H1 (cell line): ENCODE data around the gene LCN6.

ENCODE experiments used
- BRCA1 ChIP-seq: IDR thresholded peaks from 2 replicates; pipeline ENCODE4 v1.6.1; 2012; ENCODE audit warnings: low read depth, low read length, improper control_type of control experiment
- CTCF ChIP-seq, 3 experiments: IDR thresholded peaks; 1 replicate in 2 of 3; 2 replicates in 1 of 3; pipeline versions ENCODE4 v1.5.1 to v1.6.1; 2011; ENCODE audit warnings: low read length in 3 of 3, mild to moderate bottlenecking in 3 of 3, inconsistent platforms in 2 of 3, low read depth in 1 of 3, moderate library complexity in 1 of 3; ENCODE audit not compliant: insufficient read depth in 1 of 3; ENCODE audit errors: control extremely low read depth in 1 of 3
- EZH2 ChIP-seq: fragments of 200-600 bp; sonication (generic); IDR thresholded peaks from 2 replicates; pipeline ENCODE4 v1.7.1; 2012; ENCODE audit warnings: low read depth, mild to moderate bottlenecking, moderate library complexity, low read length, inconsistent platforms; ENCODE audit not compliant: severe bottlenecking
- POLR2A ChIP-seq, 2 experiments: IDR thresholded peaks; 1 replicate in 1 of 2; 2 replicates in 1 of 2; pipeline ENCODE4 v1.6.1; 2011; ENCODE audit warnings: low read depth in 2 of 2, low read length in 2 of 2, mild to moderate bottlenecking in 2 of 2; ENCODE audit errors: control extremely low read depth in 1 of 2
- SP4 ChIP-seq: IDR thresholded peaks from 2 replicates; pipeline ENCODE4 v1.6.1; 2012; ENCODE audit warnings: low read length, inconsistent platforms
- YY1 ChIP-seq: IDR thresholded peaks from 2 replicates; pipeline ENCODE4 v1.6.1; 2011; ENCODE audit warnings: low read depth, mild to moderate bottlenecking, low read length

- no peak for TF ChIP-seq BRCA1
- no peak for TF ChIP-seq EZH2
- no peak for TF ChIP-seq SP4
- no peak for TF ChIP-seq CTCF (IDR thresholded peaks at IDR 0.05; ENCODE audit: control extremely low read depth in 1 of 3, insufficient read depth in 1 of 3, low read depth in 1 of 3, low read length in 3 of 3)
- TF ChIP-seq POLR2A (IDR thresholded peaks at IDR 0.05; ENCODE audit: control extremely low read depth in 1 of 2, low read depth in 2 of 2, low read length in 2 of 2), result no peak
- TF ChIP-seq YY1, result no peak
These were observed 1.7 kb downstream of the LCN6 start for GRCh38 chr9:136746621-136747020.
